Measurements from ENCODE around the gene ISOC2.

Gene ISOC2

DNA sequence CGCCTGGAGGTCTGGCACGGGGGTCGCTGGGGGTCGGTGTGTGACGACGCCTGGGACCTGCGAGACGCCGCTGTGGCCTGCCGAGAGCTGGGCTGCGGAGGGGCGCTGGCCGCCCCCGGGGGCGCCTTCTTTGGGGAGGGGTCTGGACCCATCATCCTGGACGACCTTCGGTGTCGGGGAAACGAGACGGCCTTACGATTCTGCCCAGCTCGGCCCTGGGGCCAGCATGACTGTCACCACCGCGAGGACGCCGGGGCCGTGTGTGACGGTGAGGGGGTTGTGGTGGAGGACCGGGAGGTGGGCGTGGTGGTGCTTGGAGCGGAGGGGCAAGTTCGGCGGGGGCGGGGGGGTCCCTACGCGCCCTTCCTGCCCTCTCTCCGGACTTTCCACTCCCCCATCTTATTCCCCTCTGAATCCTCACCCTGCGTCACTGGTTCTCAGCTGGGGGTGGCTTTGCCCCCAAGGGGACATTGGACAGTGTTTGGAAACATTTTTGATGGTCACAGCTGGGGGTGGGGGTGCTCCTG lies 32.3 kb upstream of the ISOC2 start:
- DNase-seq (ENCODE audit: low read depth): no peak
- TF ChIP-seq, protein P1, sequence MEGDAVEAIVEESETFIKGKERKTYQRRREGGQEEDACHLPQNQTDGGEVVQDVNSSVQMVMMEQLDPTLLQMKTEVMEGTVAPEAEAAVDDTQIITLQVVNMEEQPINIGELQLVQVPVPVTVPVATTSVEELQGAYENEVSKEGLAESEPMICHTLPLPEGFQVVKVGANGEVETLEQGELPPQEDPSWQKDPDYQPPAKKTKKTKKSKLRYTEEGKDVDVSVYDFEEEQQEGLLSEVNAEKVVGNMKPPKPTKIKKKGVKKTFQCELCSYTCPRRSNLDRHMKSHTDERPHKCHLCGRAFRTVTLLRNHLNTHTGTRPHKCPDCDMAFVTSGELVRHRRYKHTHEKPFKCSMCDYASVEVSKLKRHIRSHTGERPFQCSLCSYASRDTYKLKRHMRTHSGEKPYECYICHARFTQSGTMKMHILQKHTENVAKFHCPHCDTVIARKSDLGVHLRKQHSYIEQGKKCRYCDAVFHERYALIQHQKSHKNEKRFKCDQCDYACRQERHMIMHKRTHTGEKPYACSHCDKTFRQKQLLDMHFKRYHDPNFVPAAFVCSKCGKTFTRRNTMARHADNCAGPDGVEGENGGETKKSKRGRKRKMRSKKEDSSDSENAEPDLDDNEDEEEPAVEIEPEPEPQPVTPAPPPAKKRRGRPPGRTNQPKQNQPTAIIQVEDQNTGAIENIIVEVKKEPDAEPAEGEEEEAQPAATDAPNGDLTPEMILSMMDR (conservative IDR thresholded peaks at IDR 0.05; ENCODE audit: low read depth, low read length): no peak
- peak overlapping the region; percentile 65 for H3K4me3 ChIP-seq (ENCODE audit: low read depth, low read length)

DNA sequence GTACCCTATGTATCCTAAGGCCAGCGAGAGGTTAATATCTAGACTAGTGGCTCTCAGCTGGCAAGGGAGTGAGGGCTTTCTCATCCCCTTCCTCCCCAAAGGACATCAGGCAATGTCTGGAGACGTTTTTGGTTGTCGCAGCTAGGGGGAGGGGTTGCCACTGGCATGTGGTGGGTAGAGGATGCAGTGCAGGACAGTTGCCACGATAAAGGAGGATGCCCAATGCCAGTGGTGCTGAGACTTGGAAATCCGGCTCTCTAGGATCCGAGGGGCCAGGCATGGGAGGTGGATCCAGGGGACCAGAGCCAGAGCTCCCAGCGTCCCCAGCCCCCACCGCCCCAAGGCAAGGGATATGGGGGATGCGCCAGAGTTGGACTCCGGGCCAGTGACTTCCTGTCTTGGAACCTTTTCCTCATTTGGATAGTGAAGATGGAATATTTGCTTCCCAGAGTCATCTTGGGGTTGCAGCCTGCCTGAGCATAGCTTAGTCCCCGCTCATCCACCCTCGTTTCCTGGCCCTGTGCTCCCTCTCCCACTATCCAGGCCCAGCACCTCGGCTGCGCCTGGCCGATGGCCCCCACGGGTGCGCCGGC lies 31.7 kb upstream of the ISOC2 start:
- TF ChIP-seq, protein P1 (conservative IDR thresholded peaks at IDR 0.05; ENCODE audit: low read depth, low read length): no peak
- no peak overlapping the region for H3K4me3 ChIP-seq (ENCODE audit: low read depth, low read length)
- no peak for DNase-seq (ENCODE audit: low read depth)

DNA sequence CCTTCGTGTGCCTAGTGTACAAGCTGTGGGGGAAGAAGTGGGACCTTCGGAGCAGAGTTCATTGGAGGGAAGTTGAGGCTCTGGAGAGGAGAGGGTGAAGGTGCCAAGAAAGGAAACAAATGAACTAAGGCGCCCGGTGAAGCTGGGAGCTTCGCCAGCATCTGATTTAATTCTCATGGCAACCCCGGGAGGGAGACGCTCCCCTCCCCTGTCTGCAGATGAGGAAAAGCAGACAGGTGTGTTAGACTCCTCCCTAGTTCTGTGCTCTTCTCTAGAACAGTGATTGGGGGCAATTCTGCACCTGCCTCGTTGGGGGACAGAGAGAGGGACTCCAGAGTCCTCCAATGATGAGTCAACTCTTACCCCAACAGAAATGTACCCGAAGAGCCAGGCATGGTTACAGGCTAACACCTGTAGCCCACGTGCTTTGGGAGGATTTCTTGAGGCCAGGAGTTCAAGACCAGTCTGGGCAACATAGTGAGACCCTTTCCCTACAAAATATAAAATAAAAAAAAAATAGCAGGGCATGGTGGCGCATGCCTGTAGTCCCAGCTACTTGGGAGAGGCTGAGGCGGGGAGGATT lies 31.0 kb upstream of the ISOC2 start:
- TF ChIP-seq, protein P1 (conservative IDR thresholded peaks at IDR 0.05; ENCODE audit: low read depth, low read length): no peak
- H3K4me3 ChIP-seq (ENCODE audit: low read depth, low read length): no peak overlapping the region
- no peak for DNase-seq (ENCODE audit: low read depth)

DNA sequence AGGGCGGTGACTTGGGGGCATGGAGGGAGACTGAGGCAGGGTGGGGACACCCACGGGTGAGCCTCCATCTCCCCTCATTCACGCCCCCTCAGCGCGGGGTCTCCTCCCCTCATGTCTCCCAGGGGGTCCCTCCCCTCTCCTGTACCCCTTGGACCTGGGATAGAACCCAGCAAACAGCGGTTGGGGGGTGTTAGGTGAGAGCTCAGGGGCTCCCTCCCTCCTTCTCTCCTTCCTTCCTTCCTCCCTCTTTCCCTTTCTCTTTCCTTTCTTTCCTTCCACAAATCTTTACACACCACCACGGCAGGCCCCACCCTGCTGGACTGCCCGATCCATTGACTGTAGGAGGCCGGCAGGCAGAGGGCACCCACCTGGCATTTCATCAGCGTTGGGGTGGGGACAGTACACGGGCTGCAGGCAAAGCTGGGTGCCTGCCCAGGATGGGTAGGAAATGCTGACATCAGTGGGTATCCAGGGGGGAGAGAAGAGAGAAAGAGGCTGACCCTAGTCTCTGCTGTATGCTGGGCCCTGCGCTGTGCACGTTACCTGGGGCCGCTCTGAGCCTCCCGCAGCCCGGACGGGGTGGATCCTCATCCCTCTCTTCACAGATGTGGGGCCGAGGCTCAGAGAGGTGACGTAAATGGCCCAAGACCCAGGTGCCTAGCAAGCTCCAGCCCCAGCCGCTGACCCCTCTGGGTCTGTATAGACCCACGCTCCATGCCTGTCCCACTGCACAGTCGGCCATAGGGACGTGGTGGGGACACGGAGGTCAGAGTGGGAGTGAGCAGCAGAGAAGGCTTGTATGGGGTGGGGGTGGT lies 30.3 kb upstream of the ISOC2 start:
- no peak for DNase-seq (ENCODE audit: low read depth)
- H3K4me3 ChIP-seq (ENCODE audit: low read depth, low read length): no peak overlapping the region
- TF ChIP-seq, protein P1 (conservative IDR thresholded peaks at IDR 0.05; ENCODE audit: low read depth, low read length): no peak

DNA sequence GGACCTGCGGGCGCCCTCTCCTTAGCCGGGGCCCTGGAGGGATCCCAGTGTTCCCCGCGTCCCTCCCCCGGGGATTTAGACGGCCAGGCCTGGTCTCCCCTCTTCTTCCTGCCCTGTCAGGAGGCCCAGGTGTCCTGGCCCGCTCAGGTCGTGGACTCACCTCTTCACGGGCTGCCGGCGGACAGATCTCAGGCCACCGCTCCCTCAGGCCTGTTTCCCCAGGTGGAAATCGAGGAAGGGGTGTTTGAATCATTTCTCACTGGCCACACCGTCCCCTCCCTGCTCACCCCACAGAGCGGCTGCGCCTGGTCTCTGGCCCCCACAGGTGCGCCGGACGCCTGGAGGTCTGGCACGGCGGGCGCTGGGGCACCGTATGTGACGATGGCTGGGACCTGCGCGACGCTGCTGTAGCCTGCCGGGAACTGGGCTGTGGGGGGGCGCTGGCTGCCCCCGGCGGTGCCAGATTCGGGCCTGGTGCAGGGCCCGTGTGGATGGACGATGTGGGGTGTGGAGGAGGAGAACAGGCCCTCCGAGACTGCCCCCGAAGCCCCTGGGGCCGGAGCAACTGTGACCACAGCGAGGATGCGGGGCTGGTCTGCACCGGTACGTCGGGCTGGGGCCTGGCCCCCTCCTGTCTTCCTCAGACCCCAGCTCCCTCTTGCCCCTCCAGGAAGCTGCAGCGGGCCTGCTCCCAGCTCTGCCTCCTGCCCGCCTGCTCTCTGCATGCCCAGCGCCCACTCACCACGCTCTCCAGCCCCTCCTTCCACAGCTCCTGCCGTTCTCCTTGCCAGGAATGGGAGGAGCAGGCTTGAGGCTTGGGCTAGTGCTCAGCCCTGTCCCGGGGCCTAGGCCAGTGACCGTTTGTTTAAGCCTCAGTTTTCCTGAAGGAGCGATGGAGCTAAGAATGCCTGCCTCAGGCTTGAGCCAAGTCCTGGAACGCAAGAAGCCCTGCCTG lies 29.3 kb upstream of the ISOC2 start:
- no peak for DNase-seq (ENCODE audit: low read depth)
- no peak overlapping the region for H3K4me3 ChIP-seq (ENCODE audit: low read depth, low read length)
- TF ChIP-seq, protein P1 (conservative IDR thresholded peaks at IDR 0.05; ENCODE audit: low read depth, low read length): no peak

DNA sequence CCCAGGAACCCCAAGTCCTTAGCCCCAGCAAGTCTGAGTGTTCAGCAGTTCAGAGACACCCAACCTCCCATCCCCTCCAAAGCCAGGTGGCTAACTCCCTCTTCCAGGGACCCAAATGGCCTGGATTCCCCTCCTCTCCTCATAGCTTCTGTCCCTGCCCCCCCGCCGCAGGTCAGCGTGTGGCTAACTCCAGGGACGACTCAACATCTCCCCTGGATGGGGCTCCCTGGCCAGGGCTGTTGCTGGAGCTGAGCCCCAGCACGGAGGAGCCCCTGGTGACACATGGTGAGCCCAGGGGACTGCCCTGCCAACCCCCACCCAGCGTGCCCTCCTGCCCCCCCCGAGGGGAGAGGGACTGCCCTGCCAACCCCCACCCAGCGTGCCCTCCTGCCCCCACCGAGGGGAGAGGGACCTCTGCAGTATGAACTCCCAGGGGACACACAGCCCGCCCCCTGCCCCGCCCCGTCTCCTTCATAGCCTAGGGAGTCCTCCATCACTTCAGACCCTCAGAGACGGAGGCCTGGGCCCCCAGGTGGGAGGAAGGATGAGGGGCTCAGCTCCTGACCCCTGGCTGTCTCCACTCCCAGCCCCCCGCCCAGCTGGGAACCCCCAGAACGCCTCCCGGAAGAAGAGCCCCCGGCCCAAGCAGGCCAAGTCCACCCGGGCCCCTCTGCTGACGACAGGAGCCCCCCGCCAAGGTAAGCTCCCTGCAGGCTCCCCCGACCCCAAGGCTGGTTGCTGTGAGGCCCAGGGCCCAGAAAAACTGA lies 28.5 kb upstream of the ISOC2 start:
- H3K4me3 ChIP-seq (ENCODE audit: low read depth, low read length): no peak overlapping the region
- no peak for DNase-seq (ENCODE audit: low read depth)
- TF ChIP-seq, protein P1 (conservative IDR thresholded peaks at IDR 0.05; ENCODE audit: low read depth, low read length): no peak
